Breast epithelium (tissue), 3 donors: ENCODE results near the gene OXSM.

Experiments
- CTCF ChIP-seq, 3 donors: fragments of 450-650 bp; IDR thresholded peaks; one replicate each; pipeline ENCODE4 v1.5.1; 2016 to 2017; ENCODE audit warnings: antibody characterized with exemption in 3 of 3, mild to moderate bottlenecking in 3 of 3, moderate library complexity in 3 of 3
- POLR2A ChIP-seq: fragments of 450-650 bp; IDR thresholded peaks from one replicate; pipeline ENCODE4 v1.6.1; 2016; ENCODE audit warnings: antibody characterized with exemption, mild to moderate bottlenecking, moderate library complexity
- POLR2AphosphoS5 ChIP-seq, 3 donors: sonication (generic); formaldehyde crosslinking; IDR thresholded peaks; one replicate each; pipeline ENCODE4 v1.6.1; 2017; ENCODE audit warnings: antibody characterized with exemption in 3 of 3

DNA sequence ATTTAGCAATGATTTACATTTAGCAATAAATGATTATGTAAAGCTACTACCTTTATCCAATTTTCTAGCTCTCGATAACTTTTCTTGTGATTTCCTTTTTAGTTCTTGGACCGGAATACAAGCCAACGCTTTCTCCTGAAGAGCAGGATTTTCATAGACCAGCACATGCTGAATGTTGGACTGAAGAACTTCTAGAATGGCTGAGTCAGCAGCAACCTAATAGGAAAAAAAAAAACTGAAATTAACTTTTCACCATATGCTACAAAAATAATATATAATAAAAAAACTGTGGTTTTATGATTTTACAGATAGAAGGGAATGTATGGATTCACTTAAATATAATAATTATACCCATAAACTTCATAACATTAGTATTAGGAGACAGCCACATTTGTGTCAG lies 38.8 kb upstream of the OXSM start:
- TF ChIP-seq CTCF (IDR thresholded peaks at IDR 0.05) (no peak), POLR2AphosphoS5 (IDR thresholded peaks at IDR 0.05) (no peak), POLR2A (no peak)
